ENCODE measurements around the gene UBR4. TPM values are rescaled to one million over a fixed set of nuclear protein-coding genes. Genes with fewer than 3 reads are reported as not detected.

The UBR4 gene
- polyA plus RNA-seq, 4 donors, result 111 to 132 (median 118) TPM

- no peak for DNase-seq (ENCODE audit: low read depth in 4 of 4, low spot score in 3 of 4)
Measured at GRCh38 chr1:19153169-19153568, 56.9 kb downstream of the UBR4 start.

- DNase-seq (ENCODE audit: low read depth in 4 of 4, low spot score in 3 of 4), result no peak
Measured at GRCh38 chr1:19151537-19151936, 58.5 kb downstream of the UBR4 start.

- DNase-seq (ENCODE audit: low read depth in 4 of 4, low spot score in 3 of 4), result no peak
Measured at GRCh38 chr1:19149736-19150135, 60.3 kb downstream of the UBR4 start.

- no peak for DNase-seq (ENCODE audit: low read depth in 4 of 4, low spot score in 3 of 4)
Measured at GRCh38 chr1:19140465-19140864, 69.6 kb downstream of the UBR4 start.

- no peak for DNase-seq (ENCODE audit: low read depth in 4 of 4, low spot score in 3 of 4)
Measured at GRCh38 chr1:19139711-19140110, 70.4 kb downstream of the UBR4 start.

- no peak for DNase-seq (ENCODE audit: low read depth in 4 of 4, low spot score in 3 of 4)
Measured at GRCh38 chr1:19138958-19139581, 71.0 kb downstream of the UBR4 start.

GRCh38 chr1:19138331-19138730 is 71.7 kb downstream of the UBR4 start:
- DNase-seq (ENCODE audit: low read depth in 4 of 4, low spot score in 3 of 4), result no peak

- no peak for DNase-seq (ENCODE audit: low read depth in 4 of 4, low spot score in 3 of 4)
Measured at GRCh38 chr1:19137158-19137557, 72.9 kb downstream of the UBR4 start.

- DNase-seq (ENCODE audit: low read depth in 4 of 4, low spot score in 3 of 4), result no peak
Measured at GRCh38 chr1:19133360-19133759, 76.7 kb downstream of the UBR4 start.

GRCh38 chr1:19130468-19130867 is 79.6 kb downstream of the UBR4 start:
- no peak for DNase-seq (ENCODE audit: low read depth in 4 of 4, low spot score in 3 of 4)

GRCh38 chr1:19128968-19129514 is 81.0 kb downstream of the UBR4 start:
- DNase-seq (ENCODE audit: low read depth in 4 of 4, low spot score in 3 of 4), result no peak

- DNase-seq (ENCODE audit: low read depth in 4 of 4, low spot score in 3 of 4), result no peak
Measured at GRCh38 chr1:19124273-19124672, 85.8 kb downstream of the UBR4 start.

- DNase-seq (ENCODE audit: low read depth in 4 of 4, low spot score in 3 of 4), result no peak
Measured at GRCh38 chr1:19123837-19124236, 86.2 kb downstream of the UBR4 start.

GRCh38 chr1:19122668-19123067 is 87.4 kb downstream of the UBR4 start:
- DNase-seq (ENCODE audit: low read depth in 4 of 4, low spot score in 3 of 4), result no peak

GRCh38 chr1:19121192-19121591 is 88.9 kb downstream of the UBR4 start:
- no peak for DNase-seq (ENCODE audit: low read depth in 4 of 4, low spot score in 3 of 4)

GRCh38 chr1:19120070-19120469 is 90.0 kb downstream of the UBR4 start:
- no peak for DNase-seq (ENCODE audit: low read depth in 4 of 4, low spot score in 3 of 4)

- DNase-seq (ENCODE audit: low read depth in 4 of 4, low spot score in 3 of 4), result no peak
Measured at GRCh38 chr1:19115082-19115808, 94.8 kb downstream of the UBR4 start.

GRCh38 chr1:19113697-19114092 is 96.4 kb downstream of the UBR4 start:
- peak in 3 of 4 donors; percentile 12 to 26 (median 20) for DNase-seq (ENCODE audit: low read depth in 4 of 4, low spot score in 3 of 4)

- DNase-seq (ENCODE audit: low read depth in 4 of 4, low spot score in 3 of 4), result no peak
Measured at GRCh38 chr1:19112891-19113696, 97.0 kb downstream of the UBR4 start.

GRCh38 chr1:19110257-19110927 is 99.7 kb downstream of the UBR4 start:
- peak in 2 of 4 donors; percentile 10 to 18 for DNase-seq (ENCODE audit: low read depth in 4 of 4, low spot score in 3 of 4)

- no peak for DNase-seq (ENCODE audit: low read depth in 4 of 4, low spot score in 3 of 4)
Measured at GRCh38 chr1:19109545-19109944, 100.5 kb downstream of the UBR4 start.
